OCI-LY1 (cell line): ENCODE results near the gene CADM1.

Experiments used
- H2AFZ ChIP-seq: fragments of 200-600 bp; sonication (generic), shearing (Covaris generic); 2 replicates; pipeline ENCODE4 v1.6.0; 2014; ENCODE audit warnings: antibody characterized with exemption, mild to moderate bottlenecking, low read length
- H3F3A ChIP-seq: fragments of 200-600 bp; sonication (generic), shearing (Covaris generic); 2 replicates; pipeline ENCODE4 v1.6.0; 2014; ENCODE audit warnings: mild to moderate bottlenecking, antibody characterized with exemption, low read length, moderate library complexity; ENCODE audit not compliant: insufficient read depth
- H3K27ac ChIP-seq: fragments of 200-600 bp; sonication (generic); 2 replicates; pipeline ENCODE4 v1.5.1; 2014; ENCODE audit warnings: low read length, mixed run types, mild to moderate bottlenecking, low read depth; ENCODE audit not compliant: poor library complexity, severe bottlenecking
- H3K27me3 ChIP-seq: fragments of 200-600 bp; sonication (generic); 2 replicates; pipeline ENCODE4 v1.6.0; 2014; ENCODE audit warnings: antibody characterized with exemption, mild to moderate bottlenecking, low read length, moderate library complexity; ENCODE audit not compliant: insufficient read depth
- H3K36me3 ChIP-seq: fragments of 200-600 bp; sonication (generic); 2 replicates; pipeline ENCODE4 v1.6.1; 2014; ENCODE audit warnings: mild to moderate bottlenecking, antibody characterized with exemption, low read length, moderate library complexity, mixed read lengths; ENCODE audit not compliant: insufficient read depth
- H3K4me1 ChIP-seq: fragments of 200-600 bp; sonication (generic); 2 replicates; pipeline ENCODE4 v1.5.1; 2014; ENCODE audit warnings: mild to moderate bottlenecking, low read length, moderate library complexity; ENCODE audit not compliant: insufficient read depth, severe bottlenecking
- H3K4me2 ChIP-seq: fragments of 200-600 bp; sonication (generic), shearing (Covaris generic); 2 replicates; pipeline ENCODE4 v1.6.1; 2014; ENCODE audit warnings: low read length
- H3K4me3 ChIP-seq: fragments of 200-600 bp; sonication (generic); 2 replicates; pipeline ENCODE4 v1.5.1; 2014; ENCODE audit warnings: low read length, low read depth, mild to moderate bottlenecking, mixed read lengths; ENCODE audit not compliant: poor library complexity, severe bottlenecking
- H3K79me2 ChIP-seq: fragments of 200-600 bp; shearing (Covaris generic); 2 replicates; pipeline ENCODE4 v1.6.1; 2016; ENCODE audit warnings: mixed run types, low read length, mixed read lengths; ENCODE audit not compliant: insufficient read depth
- H3K9ac ChIP-seq: fragments of 200-600 bp; sonication (generic), shearing (Covaris generic); 2 replicates; pipeline ENCODE4 v1.6.1; 2014; ENCODE audit warnings: mild to moderate bottlenecking, low read length, mixed read lengths
- H3K9me2 ChIP-seq: fragments of 200-600 bp; sonication (generic), shearing (Covaris generic); 2 replicates; pipeline ENCODE4 v1.6.1; 2014; ENCODE audit warnings: low read depth, mild to moderate bottlenecking, low read length, mixed read lengths
- H3K9me3 ChIP-seq: fragments of 200-600 bp; shearing (Covaris generic); 2 replicates; pipeline ENCODE4 v1.6.1; 2014; ENCODE audit warnings: low read length, mixed read lengths
- H4K20me1 ChIP-seq: fragments of 200-600 bp; sonication (generic), shearing (Covaris generic); 2 replicates; pipeline ENCODE4 v1.6.0; 2016; ENCODE audit warnings: mild to moderate bottlenecking, low read length; ENCODE audit not compliant: insufficient read depth
- CTCF ChIP-seq: fragments of 200-600 bp; sonication (generic), shearing (Covaris generic); IDR thresholded peaks from 2 replicates; pipeline ENCODE4 v1.5.1; 2017; ENCODE audit warnings: mild to moderate bottlenecking, antibody characterized with exemption, low read length, moderate library complexity, mixed read lengths
- EZH2 ChIP-seq: fragments of 200-600 bp; sonication (generic), shearing (Covaris generic); IDR thresholded peaks from 2 replicates; pipeline ENCODE4 v1.8.0; 2017; ENCODE audit warnings: borderline replicate concordance, mixed run types, mild to moderate bottlenecking, antibody characterized with exemption, low read length, moderate library complexity, mixed read lengths

The CADM1 gene

GRCh38 chr11:115193914-115194801 is 310.1 kb downstream of the CADM1 start:
- no peaks in the 10 kb centered on the region for H3F3A ChIP-seq
- H3K9me2 ChIP-seq: no peaks in the 10 kb centered on the region
- no peaks in the 10 kb centered on the region for H4K20me1 ChIP-seq
- peaks cover 43% of the 10 kb centered on the region for H3K79me2 ChIP-seq
- H3K36me3 ChIP-seq: peaks cover 9% of the 10 kb centered on the region; the same call in 1 of the 2 replicates
- no peak overlapping the region for H2AFZ ChIP-seq
- H3K4me1 ChIP-seq: peaks cover 51% of the 10 kb centered on the region
- TF ChIP-seq EZH2 (no peak), CTCF (no peak)
- H3K4me3 ChIP-seq: peak overlapping the region; percentile 74
- H3K27ac ChIP-seq: peak overlapping the region; percentile 94
- H3K4me2 ChIP-seq: peak overlapping the region; percentile 85
- no peaks in the 10 kb centered on the region for H3K27me3 ChIP-seq
- peak overlapping the region; percentile 80 for H3K9ac ChIP-seq
- H3K9me3 ChIP-seq: no peaks in the 10 kb centered on the region

GRCh38 chr11:115191761-115192160 is 312.5 kb downstream of the CADM1 start:
- Histone ChIP-seq H3K79me2 (peaks cover 50% of the 10 kb centered on the region), H3K9me3 (no peaks in the 10 kb centered on the region), H3K4me3 (peak overlapping the region; percentile 74), H3K9ac (peak overlapping the region; percentile 80), H3F3A (no peaks in the 10 kb centered on the region), H3K4me2 (peak overlapping the region; percentile 85), H2AFZ (no peak overlapping the region), H4K20me1 (no peaks in the 10 kb centered on the region), H3K4me1 (peaks cover 49% of the 10 kb centered on the region), H3K9me2 (no peaks in the 10 kb centered on the region), H3K27ac (peak overlapping the region; percentile 94), H3K27me3 (no peaks in the 10 kb centered on the region), H3K36me3 (peaks cover 9% of the 10 kb centered on the region; the same call in 1 of the 2 replicates)
- TF ChIP-seq EZH2: no peak
- TF ChIP-seq CTCF: no peak

- Histone ChIP-seq H3K36me3 (peaks cover 20% of the 10 kb centered on the region; the same call in 1 of the 2 replicates), H3F3A (no peaks in the 10 kb centered on the region), H3K4me3 (peak overlapping the region; percentile 74), H4K20me1 (no peaks in the 10 kb centered on the region), H3K4me2 (peak overlapping the region; percentile 85; the same call in 1 of the 2 replicates), H3K9me3 (no peaks in the 10 kb centered on the region), H3K9ac (no peak overlapping the region), H3K79me2 (peaks cover 50% of the 10 kb centered on the region), H3K27ac (no peak overlapping the region), H3K27me3 (no peaks in the 10 kb centered on the region), H3K9me2 (no peaks in the 10 kb centered on the region), H2AFZ (no peak overlapping the region), H3K4me1 (peaks cover 48% of the 10 kb centered on the region)
- TF ChIP-seq CTCF: no peak
- TF ChIP-seq EZH2: no peak
Observed at GRCh38 chr11:115190196-115190595, 314.0 kb downstream of the CADM1 start.
